Thoracic aorta (tissue), 2 donors: Measurements from ENCODE around the gene TWIST1. TPM values are rescaled to one million over a fixed set of nuclear protein-coding genes. Genes with fewer than 3 reads are reported as not detected.

Experiments
- ATAC-seq: fragments of 150-250 bp; one replicate; pipeline ENCODE4 v1.8.0; 2017; ENCODE audit warnings: low read depth; ENCODE audit not compliant: insufficient number of reproducible peaks, low FRiP score
- DNase-seq: peaks from one replicate; pipeline ENCODE4 v3.0.0-alpha.2; 2020; ENCODE audit warnings: low spot score
- H3K27ac ChIP-seq, 2 donors: fragments of 200-600 bp; sonication (generic); 1 replicate in 1 of 2; 2 replicates in 1 of 2; pipeline ENCODE4 v1.5.1; 2016; ENCODE audit warnings: mild to moderate bottlenecking in 2 of 2, moderate library complexity in 2 of 2
- H3K27me3 ChIP-seq: fragments of 200-600 bp; sonication (generic); replicated peaks from 2 replicates; pipeline ENCODE4 v1.6.0; 2016; ENCODE audit warnings: mild to moderate bottlenecking; ENCODE audit not compliant: insufficient read depth
- H3K36me3 ChIP-seq: fragments of 200-600 bp; sonication (generic); one replicate; pipeline ENCODE4 v1.5.1; 2016
- H3K4me1 ChIP-seq, 2 donors: fragments of 200-600 bp; sonication (generic); 1 replicate in 1 of 2; 2 replicates in 1 of 2; pipeline versions ENCODE4 v1.5.1 to v1.6.0; 2016; ENCODE audit warnings: low read depth in 2 of 2, mild to moderate bottlenecking in 1 of 2; ENCODE audit not compliant: control insufficient read depth in 1 of 2
- H3K4me3 ChIP-seq: fragments of 200-600 bp; sonication (generic); 2 replicates; pipeline ENCODE4 v1.5.1; 2016; ENCODE audit warnings: mild to moderate bottlenecking
- H3K9me3 ChIP-seq: fragments of 200-600 bp; sonication (generic); 2 replicates; pipeline ENCODE4 v1.5.1; 2016
- CTCF ChIP-seq: fragments of 200-600 bp; sonication (generic); IDR thresholded peaks from one replicate; pipeline ENCODE4 v1.5.1; 2019; ENCODE audit warnings: antibody characterized with exemption
- total RNA-seq, 2 donors: library from RNA; depleted of rRNA; stranded (reverse); fragments of >200 nt; gene quantifications; one replicate each; pipeline versions ENCODE4 v1.1.0 to v1.2.3, GENCODE V29; 2016

Gene TWIST1
- total RNA-seq, result 10 to 100 TPM; 14.2 to 26.0 TPM

- Histone ChIP-seq H3K27ac (peak within 1 kb of the TSS; percentile 82 to 91), H3K9me3 (no peaks in the 10 kb centered on the region), H3K36me3 (no peaks in the 10 kb centered on the region), H3K4me3 (peak within 1 kb of the TSS; percentile 92), H3K4me1 (peaks cover 11 to 27% of the 10 kb centered on the region in 2 donors), H3K27me3 (no peaks in the 10 kb centered on the region)
- DNase-seq (no peak), ATAC-seq (peak; percentile 75)
- TF ChIP-seq CTCF, result peak; percentile 9
Observed at GRCh38 chr7:19117091-19117869, at the start of gene TWIST1. Gene TWIST1, minus strand, starts transcription at chr7:19117636. Its CDS starts 315 bp downstream, at chr7:19117321.

- H3K27me3 ChIP-seq, result no peaks in the 10 kb centered on the region
- no peaks in the 10 kb centered on the region for H3K36me3 ChIP-seq
- H3K9me3 ChIP-seq, result no peaks in the 10 kb centered on the region
- no peak overlapping the region for H3K4me3 ChIP-seq
- TF ChIP-seq CTCF, result no peak
- H3K4me1 ChIP-seq, result no peaks in the 10 kb centered on the region
- DNase-seq, result no peak
- ATAC-seq, result no peak
- no peak overlapping the region for H3K27ac ChIP-seq
Observed at GRCh38 chr7:19161671-19162070, 44.2 kb upstream of the TWIST1 start.

- H3K4me1 ChIP-seq, result peaks cover 0 to 12% of the 10 kb centered on the region in 2 donors
- no peak for ATAC-seq
- H3K9me3 ChIP-seq, result no peaks in the 10 kb centered on the region
- H3K27me3 ChIP-seq, result no peaks in the 10 kb centered on the region
- H3K36me3 ChIP-seq, result no peaks in the 10 kb centered on the region
- no peak overlapping the region for H3K4me3 ChIP-seq
- DNase-seq, result no peak
- H3K27ac ChIP-seq, result no peak overlapping the region
- TF ChIP-seq CTCF, result no peak
Observed at GRCh38 chr7:19146699-19147098, 29.3 kb upstream of the TWIST1 start.

GRCh38 chr7:19145434-19146115 lies 28.1 kb upstream of the TWIST1 start:
- H3K27ac ChIP-seq, result no peak overlapping the region
- no peak for DNase-seq
- no peak for TF ChIP-seq CTCF
- no peak for ATAC-seq
- H3K9me3 ChIP-seq, result no peaks in the 10 kb centered on the region
- H3K27me3 ChIP-seq, result no peaks in the 10 kb centered on the region
- peaks cover 0 to 12% of the 10 kb centered on the region in 2 donors for H3K4me1 ChIP-seq
- no peaks in the 10 kb centered on the region for H3K36me3 ChIP-seq
- peak overlapping the region; percentile 65 for H3K4me3 ChIP-seq

GRCh38 chr7:19144661-19145433 lies 27.4 kb upstream of the TWIST1 start, which contains the start of gene FERD3L:
Gene FERD3L, minus strand, starts transcription at chr7:19145421. Its CDS starts 59 bp downstream, at chr7:19145362.
- ATAC-seq (no peak), DNase-seq (no peak)
- H3K27me3 ChIP-seq, result no peaks in the 10 kb centered on the region

More at GRCh38 chr7:19144661-19145433, 27.4 kb upstream of the TWIST1 start, which contains the start of gene FERD3L:
- Histone ChIP-seq H3K27ac (no peak within 1 kb of the TSS), H3K36me3 (no peaks in the 10 kb centered on the region), H3K4me1 (peaks cover 0 to 12% of the 10 kb centered on the region in 2 donors), H3K9me3 (no peaks in the 10 kb centered on the region), H3K4me3 (peak within 1 kb of the TSS; percentile 65)
- TF ChIP-seq CTCF, result no peak
